NCI-H345 (cell line): ENCODE data around the gene ANKMY1.
"Not testable (repeated sequence)": the region's sequence is repeated elsewhere in the genome, so short reads cannot be mapped to it uniquely, and the experiment has no call there.

Source experiments
- DNase-seq: peaks from one replicate; lab custom pipeline; 2025; lab: John Stamatoyannopoulos, UW

Gene ANKMY1

GRCh38 chr2:240568678-240569522, 11.1 kb upstream of the ANKMY1 start:
- peak; percentile 67 for DNase-seq

- peak; percentile 66 for DNase-seq
Observed at GRCh38 chr2:240567872-240568677, 10.3 kb upstream of the ANKMY1 start, which contains the start of gene RNPEPL1. Gene RNPEPL1, plus strand, starts transcription at chr2:240568484. Its CDS starts 103 bp downstream, at chr2:240568587.

GRCh38 chr2:240567137-240567871, 9.5 kb upstream of the ANKMY1 start:
- DNase-seq, result peak; percentile 55

GRCh38 chr2:240566203-240567136, 8.7 kb upstream of the ANKMY1 start:
- peak; percentile 94 for DNase-seq

GRCh38 chr2:240565333-240566202, 7.8 kb upstream of the ANKMY1 start:
- DNase-seq, result no peak

GRCh38 chr2:240564561-240565332, 7.0 kb upstream of the ANKMY1 start:
- no peak for DNase-seq

- DNase-seq, result no peak
Observed at GRCh38 chr2:240563951-240564560, 6.3 kb upstream of the ANKMY1 start.

- not testable (repeated sequence) for DNase-seq
Observed at GRCh38 chr2:240563231-240563630, 5.4 kb upstream of the ANKMY1 start.

GRCh38 chr2:240561325-240561971, 3.7 kb upstream of the ANKMY1 start:
- DNase-seq, result no peak

GRCh38 chr2:240560480-240561324, 2.9 kb upstream of the ANKMY1 start:
- peak; percentile 98 for DNase-seq

GRCh38 chr2:240560084-240560479, 2.3 kb upstream of the ANKMY1 start, which contains the start of gene DUSP28:
Gene DUSP28, plus strand, starts transcription at chr2:240560357. Its CDS starts 328 bp downstream, at chr2:240560685.
- DNase-seq, result peak; percentile 92

- DNase-seq, result no peak
Observed at GRCh38 chr2:240559286-240559685, 1.5 kb upstream of the ANKMY1 start.

GRCh38 chr2:240558236-240558761, 511 bp upstream of the ANKMY1 start:
- no peak for DNase-seq

GRCh38 chr2:240557101-240557751, 562 bp downstream of the ANKMY1 start:
- DNase-seq, result no peak

- no peak for DNase-seq
Observed at GRCh38 chr2:240556553-240557100, 1.2 kb downstream of the ANKMY1 start.
